ENCODE measurements around the gene CD101.

GRCh38 chr1:117025568-117025967 lies 24.0 kb downstream of the CD101 start:
- TF ChIP-seq CTCF (IDR thresholded peaks at IDR 0.05) (no peak), POLR2A (IDR thresholded peaks at IDR 0.05) (no peak)

Measured in body of pancreas (tissue), 4 donors.